Liver (tissue), 9 donors: ENCODE measurements around the gene ARHGAP8. TPM values are rescaled to one million over a fixed set of nuclear protein-coding genes. Genes with fewer than 3 reads are reported as not detected.

Source experiments
- DNase-seq: peaks from one replicate; pipeline ENCODE4 v3.0.0-alpha.2; 2017; ENCODE audit warnings: low spot score
- H3K27ac ChIP-seq, 2 donors: one replicate each; pipeline ENCODE4 v1.7.0; 2013; ENCODE audit warnings: inconsistent platforms in 2 of 2, low read length in 2 of 2, control low read depth in 1 of 2, low read depth in 1 of 2, mild to moderate bottlenecking in 1 of 2
- H3K27me3 ChIP-seq, 4 donors: one replicate each; pipeline versions ENCODE4 v1.6.1 to v1.7.0; 2013; ENCODE audit warnings: low read length in 3 of 4, inconsistent platforms in 1 of 4, mild to moderate bottlenecking in 1 of 4, moderate library complexity in 1 of 4; ENCODE audit not compliant: control insufficient read depth in 4 of 4, insufficient read depth in 4 of 4
- H3K36me3 ChIP-seq, 4 donors: one replicate each; pipeline versions ENCODE4 v1.6.1 to v1.7.0; 2013; ENCODE audit warnings: low read length in 3 of 4, mild to moderate bottlenecking in 3 of 4, low read depth in 1 of 4, moderate library complexity in 1 of 4; ENCODE audit not compliant: control insufficient read depth in 4 of 4, insufficient read depth in 3 of 4
- H3K4me1 ChIP-seq, 4 donors: one replicate each; pipeline versions ENCODE4 v1.6.1 to v1.7.0; 2013; ENCODE audit warnings: low read length in 3 of 4, mild to moderate bottlenecking in 3 of 4, moderate library complexity in 1 of 4; ENCODE audit not compliant: control insufficient read depth in 4 of 4, insufficient read depth in 4 of 4
- H3K4me3 ChIP-seq, 3 donors: one replicate each; pipeline versions ENCODE4 v1.6.1 to v1.7.0; 2013; ENCODE audit warnings: low read length in 3 of 3, control low read depth in 1 of 3, low read depth in 1 of 3, mild to moderate bottlenecking in 1 of 3
- H3K9ac ChIP-seq, 2 donors: one replicate each; pipeline ENCODE4 v1.7.0; 2013; ENCODE audit warnings: low read length in 2 of 2, mild to moderate bottlenecking in 2 of 2, moderate library complexity in 2 of 2, control low read depth in 1 of 2, low read depth in 1 of 2
- H3K9me3 ChIP-seq, 4 donors: one replicate each; pipeline versions ENCODE4 v1.6.1 to v1.7.0; 2013; ENCODE audit warnings: low read length in 3 of 4; ENCODE audit not compliant: control insufficient read depth in 4 of 4
- EGR1 ChIP-seq, 2 donors: IDR thresholded peaks; 2 replicates each; pipeline ENCODE4 v1.6.1; 2016 to 2018; ENCODE audit warnings: antibody characterized with exemption in 2 of 2, low read depth in 2 of 2
- FOXA1 ChIP-seq: IDR thresholded peaks from 2 replicates; pipeline ENCODE4 v1.6.1; 2016; ENCODE audit warnings: antibody characterized with exemption
- FOXA2 ChIP-seq: IDR thresholded peaks from 2 replicates; pipeline ENCODE4 v1.6.1; 2016; ENCODE audit warnings: antibody characterized with exemption
- HNF4A ChIP-seq, 2 donors: conservative IDR thresholded peaks; 2 replicates each; pipeline ENCODE4 v1.6.1; 2016; ENCODE audit warnings: antibody characterized with exemption in 2 of 2, mild to moderate bottlenecking in 2 of 2
- JUND ChIP-seq, 2 donors: IDR thresholded peaks; 2 replicates each; pipeline ENCODE4 v1.6.1; 2016; ENCODE audit warnings: antibody characterized with exemption in 2 of 2
- NR2F2 ChIP-seq: IDR thresholded peaks from 2 replicates; pipeline ENCODE4 v1.6.1; 2016; ENCODE audit warnings: antibody characterized with exemption
- RAD21 ChIP-seq, 2 donors: IDR thresholded peaks; 2 replicates each; pipeline ENCODE4 v1.6.1; 2016; ENCODE audit warnings: antibody characterized with exemption in 2 of 2, mild to moderate bottlenecking in 2 of 2
- RXRA ChIP-seq, 2 donors: IDR thresholded peaks; 2 replicates each; pipeline ENCODE4 v1.6.1; 2017 to 2018; ENCODE audit warnings: antibody characterized with exemption in 2 of 2, mild to moderate bottlenecking in 1 of 2
- SP1 ChIP-seq: IDR thresholded peaks from 2 replicates; pipeline ENCODE4 v1.6.1; 2018; ENCODE audit warnings: antibody characterized with exemption, mild to moderate bottlenecking
- TAF1 ChIP-seq: conservative IDR thresholded peaks from 2 replicates; pipeline ENCODE4 v1.6.1; 2016; ENCODE audit warnings: antibody characterized with exemption, mild to moderate bottlenecking
- YY1 ChIP-seq: IDR thresholded peaks from 2 replicates; pipeline ENCODE4 v1.6.1; 2016; ENCODE audit warnings: antibody characterized with exemption, mild to moderate bottlenecking
- WGBS: extraction: QIAGEN DNeasy Blood & Tissue Kit; methylation state at CpG from one replicate; pipeline ENCODE4 v1.1.7; 2013; 5-methylcytosine and 5-hydroxymethylcytosine counted together
- polyA plus RNA-seq, 2 donors: library from polyadenylated mRNA; stranded (reverse) in 1 of 2; unstranded in 1 of 2; fragments of 200-250 nt in 1 of 2; fragments of >200 nt in 1 of 2; fragmentation: Nextera tagmentation in 1 of 2; extraction: Ambion mirVana in 1 of 2; gene quantifications; one replicate each; pipeline versions ENCODE4 v1.2.1 to v1.2.3, GENCODE V29; 2013 to 2015
- total RNA-seq, 2 donors: library from RNA; depleted of rRNA; stranded (reverse); fragments of >200 nt; gene quantifications; one replicate each; pipeline ENCODE4 v1.2.3, GENCODE V29; 2014
- TF ChIP-seq, protein P1 (sequence below): IDR thresholded peaks from 2 replicates; pipeline ENCODE4 v1.6.1; 2016; ENCODE audit warnings: antibody characterized with exemption
- TF ChIP-seq, protein P2 (sequence below): IDR thresholded peaks from 2 replicates; pipeline ENCODE4 v1.6.1; 2016; ENCODE audit warnings: antibody characterized with exemption, mild to moderate bottlenecking
- TF ChIP-seq, protein P3 (sequence below): fragments of 150-350 bp; IDR thresholded peaks from 2 replicates; pipeline ENCODE4 v1.5.1; 2017; ENCODE audit warnings: improper control_type of control experiment, low read depth, low read length; ENCODE audit not compliant: missing input control
- TF ChIP-seq, protein P4 (sequence below): IDR thresholded peaks from 2 replicates; pipeline ENCODE4 v1.6.1; 2016; ENCODE audit warnings: antibody characterized with exemption
- donor health status: healthy.
- donor health status: healthy.
- donor health status: healthy.
- donor health status: healthy.
- donor health status: healthy.

Gene ARHGAP8
- total and polyA plus RNA-seq, 4 donors: 0.58 to 1.8 (median 1.1) TPM

DNA sequence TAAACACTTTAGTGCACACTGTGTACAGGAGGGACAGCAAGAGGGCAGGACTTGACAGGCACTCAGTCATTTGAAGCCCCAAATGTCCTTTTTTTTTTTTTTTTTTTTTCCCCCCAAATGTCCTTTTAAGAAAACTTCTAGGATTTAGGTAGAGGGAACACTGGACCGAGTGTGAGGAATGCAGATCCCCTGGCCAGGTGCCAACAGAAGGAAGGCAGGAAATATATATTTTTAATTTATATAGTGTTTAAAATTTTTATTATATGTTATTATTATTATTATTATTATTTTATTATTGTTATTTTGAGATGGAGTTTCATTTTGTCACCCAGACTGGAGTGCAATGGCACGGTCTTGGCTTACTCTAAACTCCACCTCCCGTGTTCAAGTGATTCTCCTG is 35.5 kb downstream of the ARHGAP8 start:
- TF ChIP-seq RAD21 (IDR thresholded peaks at IDR 0.05): no peak
- no peak for TF ChIP-seq RXRA (IDR thresholded peaks at IDR 0.05)
- TF ChIP-seq NR2F2: no peak
- TF ChIP-seq EGR1 (IDR thresholded peaks at IDR 0.05; ENCODE audit: low read depth in 2 of 2): no peak
- no peak for TF ChIP-seq HNF4A (conservative IDR thresholded peaks at IDR 0.05)
- TF ChIP-seq, protein P1, sequence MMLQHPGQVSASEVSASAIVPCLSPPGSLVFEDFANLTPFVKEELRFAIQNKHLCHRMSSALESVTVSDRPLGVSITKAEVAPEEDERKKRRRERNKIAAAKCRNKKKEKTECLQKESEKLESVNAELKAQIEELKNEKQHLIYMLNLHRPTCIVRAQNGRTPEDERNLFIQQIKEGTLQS: no peak
- TF ChIP-seq, protein P2, sequence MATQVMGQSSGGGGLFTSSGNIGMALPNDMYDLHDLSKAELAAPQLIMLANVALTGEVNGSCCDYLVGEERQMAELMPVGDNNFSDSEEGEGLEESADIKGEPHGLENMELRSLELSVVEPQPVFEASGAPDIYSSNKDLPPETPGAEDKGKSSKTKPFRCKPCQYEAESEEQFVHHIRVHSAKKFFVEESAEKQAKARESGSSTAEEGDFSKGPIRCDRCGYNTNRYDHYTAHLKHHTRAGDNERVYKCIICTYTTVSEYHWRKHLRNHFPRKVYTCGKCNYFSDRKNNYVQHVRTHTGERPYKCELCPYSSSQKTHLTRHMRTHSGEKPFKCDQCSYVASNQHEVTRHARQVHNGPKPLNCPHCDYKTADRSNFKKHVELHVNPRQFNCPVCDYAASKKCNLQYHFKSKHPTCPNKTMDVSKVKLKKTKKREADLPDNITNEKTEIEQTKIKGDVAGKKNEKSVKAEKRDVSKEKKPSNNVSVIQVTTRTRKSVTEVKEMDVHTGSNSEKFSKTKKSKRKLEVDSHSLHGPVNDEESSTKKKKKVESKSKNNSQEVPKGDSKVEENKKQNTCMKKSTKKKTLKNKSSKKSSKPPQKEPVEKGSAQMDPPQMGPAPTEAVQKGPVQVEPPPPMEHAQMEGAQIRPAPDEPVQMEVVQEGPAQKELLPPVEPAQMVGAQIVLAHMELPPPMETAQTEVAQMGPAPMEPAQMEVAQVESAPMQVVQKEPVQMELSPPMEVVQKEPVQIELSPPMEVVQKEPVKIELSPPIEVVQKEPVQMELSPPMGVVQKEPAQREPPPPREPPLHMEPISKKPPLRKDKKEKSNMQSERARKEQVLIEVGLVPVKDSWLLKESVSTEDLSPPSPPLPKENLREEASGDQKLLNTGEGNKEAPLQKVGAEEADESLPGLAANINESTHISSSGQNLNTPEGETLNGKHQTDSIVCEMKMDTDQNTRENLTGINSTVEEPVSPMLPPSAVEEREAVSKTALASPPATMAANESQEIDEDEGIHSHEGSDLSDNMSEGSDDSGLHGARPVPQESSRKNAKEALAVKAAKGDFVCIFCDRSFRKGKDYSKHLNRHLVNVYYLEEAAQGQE: no peak
- no peak for TF ChIP-seq SP1
- TF ChIP-seq FOXA1: no peak
- no peak for TF ChIP-seq YY1
- TF ChIP-seq JUND (IDR thresholded peaks at IDR 0.05): no peak
- TF ChIP-seq FOXA2: no peak
- no peak for TF ChIP-seq TAF1
- TF ChIP-seq, protein P3, sequence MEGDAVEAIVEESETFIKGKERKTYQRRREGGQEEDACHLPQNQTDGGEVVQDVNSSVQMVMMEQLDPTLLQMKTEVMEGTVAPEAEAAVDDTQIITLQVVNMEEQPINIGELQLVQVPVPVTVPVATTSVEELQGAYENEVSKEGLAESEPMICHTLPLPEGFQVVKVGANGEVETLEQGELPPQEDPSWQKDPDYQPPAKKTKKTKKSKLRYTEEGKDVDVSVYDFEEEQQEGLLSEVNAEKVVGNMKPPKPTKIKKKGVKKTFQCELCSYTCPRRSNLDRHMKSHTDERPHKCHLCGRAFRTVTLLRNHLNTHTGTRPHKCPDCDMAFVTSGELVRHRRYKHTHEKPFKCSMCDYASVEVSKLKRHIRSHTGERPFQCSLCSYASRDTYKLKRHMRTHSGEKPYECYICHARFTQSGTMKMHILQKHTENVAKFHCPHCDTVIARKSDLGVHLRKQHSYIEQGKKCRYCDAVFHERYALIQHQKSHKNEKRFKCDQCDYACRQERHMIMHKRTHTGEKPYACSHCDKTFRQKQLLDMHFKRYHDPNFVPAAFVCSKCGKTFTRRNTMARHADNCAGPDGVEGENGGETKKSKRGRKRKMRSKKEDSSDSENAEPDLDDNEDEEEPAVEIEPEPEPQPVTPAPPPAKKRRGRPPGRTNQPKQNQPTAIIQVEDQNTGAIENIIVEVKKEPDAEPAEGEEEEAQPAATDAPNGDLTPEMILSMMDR: no peak
- Histone ChIP-seq H3K4me1 (no peaks in the 10 kb centered on the region), H3K9ac (no peak overlapping the region), H3K9me3 (no peaks in the 10 kb centered on the region), H3K27ac (no peak overlapping the region), H3K4me3 (no peak overlapping the region), H3K36me3 (no peaks in the 10 kb centered on the region), H3K27me3 (no peaks in the 10 kb centered on the region)
- no peak for DNase-seq
- WGBS: 77% methylated on average over 3 of the region's 3 CpGs

DNA sequence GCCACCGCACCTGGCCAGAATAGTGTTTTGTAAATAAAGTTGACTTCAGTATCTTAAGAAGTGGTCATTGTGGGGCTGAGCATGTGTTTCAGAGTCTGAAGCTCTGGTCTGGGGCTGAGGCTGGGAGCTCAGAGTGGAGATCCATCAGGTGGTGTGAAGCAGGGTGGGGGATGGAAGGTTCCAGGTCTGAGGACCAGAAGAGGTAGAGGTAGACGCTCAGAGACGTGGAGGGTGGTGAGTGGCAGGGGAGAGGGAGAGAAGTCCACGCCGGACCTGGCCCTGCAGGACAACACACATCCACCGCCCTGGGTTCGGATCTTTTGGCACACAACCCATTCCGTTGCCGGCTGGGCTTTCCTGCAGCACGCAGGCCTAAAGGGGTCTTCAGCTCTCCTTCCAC is 40.7 kb downstream of the ARHGAP8 start:
- WGBS: 91% methylated on average over 10 of the region's 10 CpGs
- no peak for DNase-seq
- Histone ChIP-seq H3K36me3 (no peaks in the 10 kb centered on the region), H3K4me3 (no peak overlapping the region), H3K9me3 (no peaks in the 10 kb centered on the region), H3K4me1 (no peaks in the 10 kb centered on the region), H3K9ac (no peak overlapping the region), H3K27ac (no peak overlapping the region), H3K27me3 (no peaks in the 10 kb centered on the region)
- no peak for TF ChIP-seq YY1
- no peak for TF ChIP-seq EGR1 (IDR thresholded peaks at IDR 0.05; ENCODE audit: low read depth in 2 of 2)
- TF ChIP-seq HNF4A (conservative IDR thresholded peaks at IDR 0.05): no peak
- TF ChIP-seq, protein P4, sequence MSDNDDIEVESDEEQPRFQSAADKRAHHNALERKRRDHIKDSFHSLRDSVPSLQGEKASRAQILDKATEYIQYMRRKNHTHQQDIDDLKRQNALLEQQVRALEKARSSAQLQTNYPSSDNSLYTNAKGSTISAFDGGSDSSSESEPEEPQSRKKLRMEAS: no peak
- TF ChIP-seq, protein P2: no peak
- no peak for TF ChIP-seq RAD21 (IDR thresholded peaks at IDR 0.05)
